ENCODE results near the gene MAP6.

MAP6 gene

DNA sequence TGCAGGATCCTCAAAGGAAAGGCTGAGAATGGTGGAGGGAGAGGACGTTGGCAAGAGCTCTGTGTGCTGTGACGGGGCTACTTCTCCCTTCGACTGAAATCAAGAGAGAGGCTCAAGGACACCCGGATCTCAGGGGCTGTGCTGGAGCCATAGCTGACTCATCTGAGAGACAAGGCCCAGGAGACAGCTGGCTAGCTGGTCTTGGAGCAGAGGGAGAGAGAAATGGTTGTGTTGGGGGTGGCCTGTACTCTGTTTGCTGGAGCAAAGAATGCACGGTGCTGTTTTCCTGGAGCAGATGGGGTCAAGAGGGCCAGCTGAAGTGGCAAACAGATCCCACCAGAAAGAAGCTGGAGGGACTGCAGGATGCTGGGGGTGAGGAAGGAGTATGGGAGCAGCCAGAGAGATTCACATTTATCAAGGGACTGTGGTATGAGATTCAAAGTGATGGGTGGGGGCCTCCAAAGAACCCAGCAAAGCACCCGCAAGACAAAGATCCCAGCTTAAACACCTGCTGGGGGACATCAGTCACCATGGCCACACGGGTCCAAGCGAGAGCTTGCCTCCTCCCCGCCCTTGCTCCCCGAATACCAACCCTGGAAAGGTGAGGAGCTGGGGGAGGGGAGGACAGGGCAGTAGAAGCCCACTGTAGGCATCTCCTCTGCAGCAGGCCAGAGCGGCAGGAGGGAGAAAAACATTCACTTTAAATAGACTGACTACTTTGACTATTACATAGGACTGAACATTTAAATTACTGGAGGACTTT is 40.8 kb downstream of the MAP6 start:
- no peak for DNase-seq

DNA sequence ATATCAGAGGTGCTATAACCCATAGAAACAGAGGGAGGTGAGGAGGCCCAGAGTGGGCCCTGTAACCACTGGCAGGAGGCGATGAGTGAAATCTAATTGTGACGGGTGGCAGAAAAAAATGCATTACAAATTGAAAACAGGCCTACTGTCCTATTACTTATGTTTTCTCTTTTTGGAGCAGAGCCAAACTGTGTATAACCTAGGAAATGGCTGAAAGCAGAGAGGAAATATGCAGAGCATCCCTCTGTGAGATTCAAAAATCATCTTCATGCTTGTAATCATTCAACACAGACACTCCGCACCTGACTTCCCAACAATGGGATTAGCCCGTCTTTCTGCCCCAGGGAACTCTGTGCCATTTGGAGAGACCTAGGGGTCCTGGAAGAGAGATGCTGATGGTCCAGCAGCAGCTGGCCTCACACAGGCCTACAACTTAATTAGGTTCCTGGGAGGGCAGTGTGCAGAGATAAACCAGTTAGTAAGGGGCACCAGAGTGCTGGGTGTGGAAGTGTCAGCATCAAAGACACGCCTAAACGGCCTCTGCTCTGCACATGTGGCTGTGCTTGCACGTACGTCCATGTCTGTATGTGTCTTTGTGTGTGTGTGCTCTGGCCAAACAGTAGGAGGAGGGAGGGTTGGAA is 41.8 kb downstream of the MAP6 start:
- no peak for DNase-seq

DNA sequence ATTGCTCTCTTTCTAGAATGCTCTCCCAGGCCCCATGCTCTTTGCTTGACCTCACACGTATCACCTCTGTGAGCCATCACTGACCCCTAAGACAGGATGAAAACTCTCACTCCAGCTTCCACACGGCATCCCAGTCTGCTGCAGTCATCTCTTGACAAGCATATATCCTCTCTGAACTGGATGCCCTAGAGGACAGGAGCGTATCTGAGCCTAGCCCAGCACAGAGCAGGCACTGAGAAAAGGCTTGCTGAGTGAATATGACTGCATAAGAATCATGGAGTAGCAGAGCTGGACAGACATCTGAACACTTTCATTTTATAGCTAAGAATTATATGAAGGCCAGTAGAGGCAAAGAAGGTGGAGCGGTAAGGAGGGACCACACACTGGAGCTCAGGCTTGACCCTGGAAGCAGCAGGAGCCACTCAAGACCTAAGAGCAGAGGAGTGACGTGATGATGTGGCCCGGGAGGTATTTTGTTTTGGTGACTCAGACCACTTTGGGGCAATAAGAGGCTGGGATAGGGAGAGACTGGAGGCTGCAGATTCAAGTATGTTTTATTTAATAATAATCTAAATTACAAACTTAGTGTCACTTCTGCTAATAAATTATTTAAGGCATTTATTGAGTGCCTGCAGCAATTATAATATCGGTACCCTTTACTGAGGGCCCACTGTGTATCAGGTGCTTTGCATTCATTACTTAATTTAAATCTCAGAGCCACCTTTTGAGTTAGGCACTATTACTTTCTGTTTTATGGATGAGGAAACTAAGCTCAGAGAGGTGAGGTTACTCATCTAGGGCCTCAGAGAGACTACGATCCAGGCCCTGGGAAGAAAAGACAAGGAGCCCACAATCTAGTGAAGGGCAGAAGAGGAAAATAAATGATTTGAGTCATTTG is 42.6 kb downstream of the MAP6 start:
- no peak for DNase-seq

DNA sequence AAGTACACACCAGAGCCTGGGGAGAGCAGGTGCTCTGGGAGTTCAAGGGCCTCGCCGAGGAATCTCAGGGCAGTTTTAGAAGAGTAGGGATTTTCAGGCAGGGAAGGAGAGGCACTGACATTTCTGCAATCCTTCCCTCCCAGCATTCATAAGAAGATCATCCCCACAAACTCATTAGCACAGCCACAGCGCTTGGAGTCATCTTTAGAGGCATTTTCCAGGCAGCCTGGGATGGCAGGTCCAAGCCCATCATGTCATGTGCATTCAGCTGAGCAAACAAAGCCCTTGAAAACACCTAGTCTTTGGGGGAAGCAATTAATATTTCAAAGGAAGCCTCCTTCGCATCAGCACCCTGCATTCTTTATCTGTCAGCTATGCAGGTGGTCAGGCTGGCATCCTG is 43.8 kb downstream of the MAP6 start:
- no peak for DNase-seq

DNA sequence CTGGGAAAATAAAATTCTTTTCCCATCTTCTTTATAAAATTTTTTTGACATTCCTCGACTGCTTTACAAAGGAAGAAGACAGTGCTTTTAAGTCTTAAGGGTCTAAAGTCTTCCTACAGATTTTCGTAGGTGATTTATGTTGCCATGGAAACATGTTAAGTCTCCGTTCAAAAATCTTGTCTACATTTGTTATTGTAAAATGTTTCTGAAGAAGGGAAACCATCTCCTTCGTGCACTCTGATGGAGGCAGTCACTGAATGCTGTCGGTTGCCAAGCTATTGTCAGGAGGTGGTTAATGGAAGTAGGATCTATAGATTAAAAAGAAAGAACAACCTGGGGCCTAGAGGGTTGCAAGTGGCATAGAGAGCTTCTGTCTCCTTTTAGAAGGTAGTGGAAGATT is 52.6 kb downstream of the MAP6 start:
- no peak for DNase-seq

DNA sequence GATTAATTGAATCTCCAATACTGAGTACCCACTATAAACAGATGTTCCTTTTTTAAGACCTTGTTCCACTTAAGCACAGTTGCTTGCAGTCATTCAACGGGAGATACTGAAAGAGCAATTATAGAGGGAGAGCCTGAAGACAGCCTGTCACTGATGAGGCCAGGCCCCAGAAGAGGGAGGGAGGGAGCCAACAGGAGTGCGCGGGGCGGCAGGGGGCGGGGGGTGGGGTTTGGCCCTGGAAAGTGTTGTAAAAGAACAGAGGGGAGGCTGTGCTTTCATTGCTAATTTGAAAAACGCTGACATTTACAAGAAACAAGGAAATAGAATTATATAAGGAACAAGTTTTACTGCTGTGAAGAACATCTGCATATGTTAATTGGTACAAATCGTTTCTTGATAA is 53.1 kb downstream of the MAP6 start:
- DNase-seq, result no peak

DNA sequence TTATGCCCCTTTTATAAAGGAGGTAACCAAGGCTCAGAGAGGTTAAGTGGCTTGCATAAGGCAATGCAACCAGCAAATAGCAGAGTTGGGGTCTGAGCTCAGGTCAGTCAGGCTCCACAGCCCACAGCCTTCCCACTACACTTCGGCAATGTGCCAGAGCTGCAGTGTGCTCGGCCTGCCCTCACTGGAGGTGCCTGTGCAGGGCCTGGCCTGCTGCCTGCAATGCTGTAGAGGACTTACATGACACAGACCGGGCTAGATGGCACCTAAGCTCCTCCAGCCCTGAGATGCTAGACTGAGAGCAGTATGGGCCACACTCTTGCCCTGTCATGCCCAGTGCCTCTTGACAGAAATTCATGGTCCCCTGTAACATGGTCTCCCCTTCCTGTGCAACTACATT is 57.0 kb downstream of the MAP6 start:
- no peak for DNase-seq

DNA sequence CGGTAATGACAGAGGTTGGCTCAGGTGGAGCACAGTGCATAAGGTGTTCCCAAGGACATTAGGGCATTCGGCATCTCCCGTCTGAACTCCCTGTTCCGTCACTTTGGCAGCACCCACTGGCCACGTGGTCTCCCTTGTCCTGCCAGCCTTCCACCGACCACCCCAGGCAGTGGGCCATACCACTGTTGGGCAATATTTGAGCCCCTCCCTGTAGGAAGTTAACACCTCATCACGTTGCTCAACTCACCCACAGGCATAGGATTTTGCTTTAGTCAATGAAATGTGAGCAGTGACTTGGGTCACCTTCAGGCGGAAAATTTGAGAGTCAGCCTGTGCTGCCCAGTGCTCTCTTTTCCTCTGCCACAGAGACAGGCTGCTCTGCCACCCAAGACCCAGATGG is 62.7 kb downstream of the MAP6 start:
- no peak for DNase-seq

DNA sequence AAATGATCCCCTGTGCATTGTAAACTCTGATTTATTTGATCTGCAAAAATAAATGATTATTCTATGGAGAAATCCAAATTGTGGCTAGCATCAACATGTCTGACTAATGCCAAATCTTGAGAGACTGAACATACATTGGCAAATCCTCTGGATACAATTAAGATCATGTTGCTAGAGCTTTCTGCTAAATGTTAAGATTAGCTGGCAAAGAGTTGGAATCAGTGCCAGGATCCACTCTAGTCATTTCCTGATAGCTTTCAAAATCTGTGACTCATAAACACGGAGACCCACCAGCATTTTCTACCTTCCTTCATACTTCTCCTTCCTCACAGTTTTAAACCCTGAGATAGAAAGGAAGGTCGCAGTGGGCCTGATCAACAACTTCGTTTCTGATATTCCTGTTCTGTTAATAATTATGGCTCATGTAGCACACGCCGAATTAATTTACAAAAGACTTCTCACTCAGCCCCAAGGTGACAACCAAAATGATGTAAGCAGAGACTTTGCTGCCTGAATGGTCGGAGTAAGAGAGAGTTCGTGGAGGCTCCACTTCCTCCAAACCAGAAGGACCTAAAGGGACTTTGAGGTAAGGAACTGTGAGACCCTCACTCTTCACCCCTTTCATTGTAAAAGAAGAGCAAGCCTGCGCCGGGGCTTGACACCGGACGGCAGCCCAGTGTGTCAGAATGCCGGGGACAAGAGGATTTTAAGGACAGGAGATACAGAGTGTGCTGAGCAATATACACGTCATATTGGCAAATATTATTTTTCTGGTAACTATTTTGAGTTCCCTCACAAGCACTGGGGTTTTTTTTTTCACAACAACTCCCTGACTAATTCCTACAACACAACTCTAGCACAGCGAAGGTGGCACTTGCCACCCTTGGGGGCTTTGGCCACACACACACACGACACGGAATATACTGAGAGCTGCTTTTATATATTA is 64.8 kb downstream of the MAP6 start:
- DNase-seq, result no peak

DNA sequence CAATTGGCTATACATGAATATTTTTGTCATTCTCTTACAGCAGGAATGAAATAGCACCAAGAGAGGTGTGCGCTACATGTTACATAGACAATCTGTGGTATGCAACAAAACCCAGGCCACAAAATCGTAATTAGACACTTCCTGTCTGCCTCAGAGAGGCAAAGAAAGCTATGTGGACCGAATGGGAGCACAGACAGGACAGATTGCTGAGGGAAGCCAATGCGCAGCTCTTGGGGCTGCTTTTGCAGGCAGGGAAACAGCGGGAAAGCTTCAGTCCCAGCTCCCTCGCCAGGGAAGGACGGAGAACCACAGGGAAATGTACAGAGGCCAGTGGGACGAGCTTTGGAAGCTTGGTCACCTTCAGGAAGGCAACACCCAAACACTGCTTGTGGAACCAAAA is 65.9 kb downstream of the MAP6 start:
- DNase-seq, result no peak

DNA sequence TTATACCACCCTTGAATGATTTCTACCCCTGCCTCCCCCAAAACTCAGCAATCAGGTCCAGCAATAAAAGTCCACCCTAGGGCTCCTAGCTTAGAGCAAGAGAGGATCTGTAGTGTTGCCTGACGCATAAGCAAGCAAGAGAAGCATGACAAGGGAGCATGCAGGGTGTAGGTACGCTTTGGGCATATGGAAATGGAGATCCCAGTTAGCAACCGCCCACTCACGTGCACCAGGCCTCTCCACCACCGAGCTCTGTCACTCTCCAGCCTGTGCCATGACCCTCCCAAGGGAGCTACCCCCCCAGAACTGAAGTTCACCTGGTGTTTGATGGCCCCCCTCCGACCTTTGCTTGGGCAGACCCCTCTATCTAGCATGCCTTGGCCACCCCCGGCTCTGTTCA is 67.3 kb downstream of the MAP6 start:
- no peak for DNase-seq

DNA sequence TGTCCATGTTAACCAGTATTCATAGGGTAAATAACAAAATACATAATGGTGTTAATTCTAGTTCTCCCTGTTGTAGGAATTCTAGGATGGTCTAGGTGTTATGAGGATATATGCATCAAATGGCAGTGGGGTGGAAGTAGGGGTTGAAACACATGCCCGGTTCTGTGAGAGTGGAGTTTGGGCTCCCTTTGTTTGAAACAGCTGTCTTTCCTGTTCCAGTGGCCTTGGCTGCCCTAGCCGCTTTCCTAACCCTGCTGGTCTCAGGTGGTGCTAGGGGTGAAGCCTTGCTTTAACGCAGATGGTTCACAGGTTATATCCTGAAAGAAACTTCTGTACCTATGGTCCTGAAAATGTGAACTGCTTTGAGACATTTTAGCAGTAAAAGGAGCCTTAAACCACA is 68.5 kb downstream of the MAP6 start:
- DNase-seq, result no peak

DNA sequence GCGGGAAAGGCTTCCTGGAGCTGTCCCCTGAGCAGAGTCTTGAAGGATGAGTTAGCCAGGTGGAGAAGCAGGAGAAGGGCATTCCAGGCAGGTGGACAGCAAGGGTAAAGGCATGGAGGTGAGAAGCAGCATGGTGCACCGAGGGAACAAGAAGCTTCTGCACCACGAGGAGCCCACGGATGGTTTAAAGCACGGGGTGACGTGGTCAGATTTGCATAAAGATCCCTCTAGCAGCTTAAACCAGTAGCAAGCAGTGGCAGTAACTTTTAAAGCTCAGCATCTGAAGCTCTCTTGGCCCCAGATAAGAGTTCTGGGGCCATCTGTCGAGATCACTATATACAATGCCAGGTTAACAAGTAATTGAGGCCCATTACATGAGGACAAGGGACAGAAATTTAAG is 69.9 kb downstream of the MAP6 start:
- no peak for DNase-seq

DNA sequence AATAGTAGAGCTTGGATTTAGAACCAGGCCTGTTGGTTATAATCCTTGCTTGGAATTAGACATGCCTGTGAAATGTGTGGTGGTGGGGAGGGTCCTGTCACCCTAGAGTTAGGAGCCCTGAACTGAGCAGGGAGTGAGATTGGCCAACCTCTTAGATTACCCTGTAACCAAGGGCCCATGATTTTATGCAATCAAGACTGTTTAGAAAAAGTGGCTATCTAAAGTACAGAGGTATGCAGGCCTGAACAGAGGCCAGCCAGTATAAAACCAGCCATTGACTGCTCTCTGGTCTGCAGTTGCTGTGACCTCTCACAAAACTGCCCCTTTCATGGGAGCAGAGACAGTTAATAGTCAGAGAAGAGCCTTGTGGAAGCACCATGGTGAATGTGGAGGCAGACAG is 70.6 kb downstream of the MAP6 start:
- DNase-seq, result no peak

DNA sequence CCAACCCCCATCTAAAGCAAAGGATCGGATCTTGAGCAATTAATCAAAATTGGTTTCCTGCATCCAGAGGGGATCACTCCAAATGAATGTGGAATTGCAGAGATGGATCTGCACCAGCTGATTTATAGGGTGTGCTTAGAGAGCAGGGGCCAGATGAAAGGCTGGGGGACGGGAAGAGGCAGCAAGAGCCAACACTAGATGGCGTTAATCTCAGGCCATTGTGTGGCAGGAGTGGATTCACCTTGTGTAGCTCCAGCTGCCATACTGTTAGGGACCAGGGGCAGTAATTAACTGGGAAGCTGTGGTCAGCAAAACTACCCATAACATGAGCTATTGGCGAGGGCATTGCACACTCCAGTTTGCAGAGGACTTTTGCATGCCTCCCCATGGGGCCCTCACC is 71.2 kb downstream of the MAP6 start:
- no peak for DNase-seq

DNA sequence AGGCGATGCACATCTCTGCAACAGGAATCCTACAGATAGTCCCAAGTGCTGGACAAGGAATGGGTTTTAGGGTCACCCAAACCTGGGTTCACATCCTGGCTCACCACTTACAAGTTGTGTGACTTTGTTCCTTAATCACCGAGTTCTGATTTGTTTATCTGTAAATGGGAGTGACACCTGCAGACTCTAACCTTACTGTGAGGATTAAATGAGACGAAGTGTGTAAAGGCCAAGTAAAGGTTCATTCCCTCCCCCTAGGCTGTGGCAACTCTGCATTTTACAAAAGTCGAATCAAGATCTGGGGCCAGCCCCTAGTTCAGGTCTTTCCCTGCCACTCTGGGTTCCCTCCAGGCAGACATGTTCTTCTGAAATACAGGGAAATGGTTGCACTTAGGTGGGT is 71.9 kb downstream of the MAP6 start:
- DNase-seq, result no peak

DNA sequence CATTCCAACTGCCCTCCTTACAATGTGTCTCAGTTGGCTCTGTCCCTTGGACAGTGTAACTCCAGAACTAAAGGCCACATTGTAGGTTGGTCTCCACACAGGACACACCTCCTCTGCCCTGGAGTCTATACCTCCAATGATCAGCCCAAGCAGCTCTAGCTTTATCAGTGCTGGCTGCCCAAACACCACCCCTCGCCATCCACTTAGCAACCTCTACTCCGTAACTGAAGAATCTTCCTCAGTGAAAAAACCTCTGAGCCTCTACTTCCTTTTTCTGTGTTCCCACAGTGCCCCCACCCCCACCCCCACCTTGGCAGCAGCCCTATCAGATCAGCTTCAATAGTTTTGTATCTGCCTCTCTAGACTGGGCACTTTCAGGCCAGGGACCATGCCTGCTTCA is 73.4 kb downstream of the MAP6 start:
- DNase-seq, result no peak

DNA sequence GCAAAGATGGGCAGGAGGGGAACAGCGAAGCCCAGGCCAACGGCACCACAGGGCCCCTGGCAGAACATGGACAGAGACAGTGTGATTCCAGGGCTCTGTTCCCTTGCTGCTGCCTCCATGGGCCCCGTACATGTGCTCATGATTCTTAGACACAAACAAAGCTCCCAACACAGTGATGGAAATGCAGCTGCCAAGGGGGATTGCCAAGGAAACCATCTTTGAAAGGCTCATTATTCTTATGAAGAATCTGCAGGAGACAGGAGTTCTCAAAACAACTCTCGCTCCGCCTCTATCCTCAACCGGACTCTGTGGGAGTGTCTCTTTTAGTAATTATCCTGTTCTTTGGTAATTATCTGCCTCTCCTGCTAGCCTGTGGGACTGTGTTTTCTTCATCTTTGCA is 74.6 kb downstream of the MAP6 start:
- no peak for DNase-seq

DNA sequence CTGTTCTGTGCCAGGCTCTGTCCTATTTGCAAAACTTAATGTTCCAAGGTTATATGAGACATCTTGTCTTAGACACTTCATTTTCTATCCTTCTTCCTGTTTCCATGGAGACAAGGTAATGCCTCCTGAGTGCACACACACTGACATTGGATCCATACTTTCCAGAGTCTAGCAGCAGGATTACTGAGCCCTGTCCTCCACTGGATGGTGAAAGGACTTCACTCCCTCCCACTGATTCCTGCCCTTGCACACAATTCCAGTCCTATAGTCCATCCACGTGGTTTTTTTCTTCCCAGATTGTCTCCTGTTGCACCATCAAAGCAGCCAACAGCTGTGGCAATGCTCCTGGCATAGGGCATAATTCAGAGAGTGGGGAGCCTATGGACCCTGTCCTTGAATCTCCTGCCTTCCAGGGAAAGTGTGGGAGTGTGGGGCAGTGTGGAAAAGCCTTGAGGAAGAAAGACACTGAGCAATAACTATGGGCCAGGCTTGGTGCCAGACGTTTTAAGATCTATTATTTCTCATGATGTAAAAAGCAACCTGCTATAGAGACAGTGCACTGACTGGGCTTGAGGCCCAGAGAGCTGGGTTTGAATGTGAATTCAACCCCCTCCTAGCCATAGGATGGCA is 75.4 kb downstream of the MAP6 start:
- DNase-seq, result no peak

DNA sequence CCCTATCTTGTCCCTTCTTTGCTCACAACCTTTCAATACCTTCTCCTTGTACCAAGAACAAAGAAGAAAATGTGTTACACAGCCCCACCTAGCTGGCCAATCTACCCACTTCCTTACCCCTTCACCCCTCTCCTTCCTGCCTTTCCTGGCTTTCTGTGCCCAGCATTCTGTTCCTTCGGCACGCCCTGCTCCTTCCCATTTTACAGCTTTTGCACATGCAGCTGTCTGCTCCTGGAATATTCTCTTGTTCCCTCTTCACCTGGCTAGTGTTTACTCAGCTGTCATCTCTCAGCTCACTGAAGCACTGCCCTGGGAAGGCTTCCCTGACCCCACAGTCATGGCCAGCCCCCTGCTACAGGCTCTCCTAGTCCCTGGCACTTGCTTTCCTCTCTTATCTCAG is 76.1 kb downstream of the MAP6 start:
- no peak for DNase-seq

DNA sequence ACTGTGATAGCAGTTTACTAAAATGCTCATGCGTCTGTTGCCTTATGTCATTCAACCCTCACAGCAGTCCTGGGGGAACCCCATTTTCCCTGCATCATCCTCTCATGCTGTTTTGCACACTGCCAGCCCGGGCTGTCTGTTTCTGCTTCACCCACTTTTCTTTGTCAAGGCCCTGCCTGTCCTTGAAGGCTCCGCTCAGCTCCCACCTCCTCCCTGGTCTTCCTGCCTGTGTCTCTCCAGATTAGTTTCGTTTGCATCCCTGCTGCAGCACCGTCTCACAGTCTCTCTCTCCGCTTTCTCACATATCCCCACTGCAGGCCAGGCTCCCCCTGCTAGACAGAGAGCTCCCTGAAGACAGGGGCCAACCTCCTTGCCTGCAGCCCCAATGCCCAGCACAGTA is 76.9 kb downstream of the MAP6 start:
- DNase-seq, result no peak

DNA sequence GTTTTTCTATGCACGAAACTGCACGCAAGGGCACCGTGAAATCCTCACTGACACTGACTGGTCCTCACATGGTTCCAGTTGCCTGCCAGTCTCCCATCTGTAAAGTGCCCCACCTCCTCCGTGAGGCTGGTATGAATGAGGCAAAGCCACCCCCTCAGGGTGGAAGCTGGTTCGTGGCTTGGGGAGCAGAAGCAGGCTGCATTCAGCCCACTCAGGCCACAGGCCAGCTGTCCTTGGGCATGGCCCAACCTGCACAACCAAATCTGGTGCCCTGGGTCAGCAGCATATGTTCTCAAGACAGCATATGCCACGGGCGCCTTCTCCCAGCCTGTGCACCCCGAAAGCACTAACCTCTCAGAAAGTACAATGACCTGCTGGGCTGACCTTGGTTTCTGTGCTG is 77.5 kb downstream of the MAP6 start:
- DNase-seq, result no peak

Measured in GF-D8 (cell line).